ENCODE measurements around the gene IRF2.

IRF2 gene

DNA sequence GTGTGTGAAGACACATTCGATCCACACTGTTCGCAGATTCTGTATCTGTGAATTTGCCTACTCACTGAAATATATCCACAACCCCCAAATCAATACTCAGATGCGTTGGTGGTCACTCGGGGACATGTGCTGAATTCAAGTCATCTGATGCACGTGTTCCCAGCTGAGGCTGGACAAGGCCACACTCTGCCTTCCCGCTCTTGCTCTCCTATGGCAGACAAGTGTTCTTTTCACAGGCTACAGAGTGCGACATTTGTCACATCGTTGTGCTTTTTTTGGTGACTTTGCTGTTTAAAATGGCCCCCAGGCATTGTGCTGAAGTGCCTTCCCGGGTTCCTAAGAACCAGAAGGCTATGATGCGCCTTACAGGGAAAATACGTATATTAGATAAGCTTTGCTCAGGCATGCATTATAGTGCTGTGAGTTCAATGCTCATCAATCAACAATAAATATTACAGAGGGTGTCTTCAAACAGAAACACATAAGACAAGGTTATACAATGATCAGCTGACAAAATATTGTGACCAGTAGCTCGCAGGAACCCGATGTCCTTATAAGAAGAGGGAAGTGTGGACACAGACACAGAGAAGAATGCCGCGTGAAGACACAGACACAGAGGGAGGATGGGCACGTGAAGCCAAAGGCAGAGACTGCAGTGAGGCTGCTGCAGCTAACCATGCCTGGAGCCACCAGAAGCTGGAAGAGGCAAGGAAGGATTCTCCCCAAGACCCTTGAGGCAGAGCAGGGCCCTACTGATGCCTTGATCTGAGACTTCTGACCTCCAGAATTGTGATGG, 42.0 kb downstream of the IRF2 start:
- no peak overlapping the region for H3K27ac ChIP-seq
- no peak for TF ChIP-seq ZFX (IDR thresholded peaks at IDR 0.05; ENCODE audit: borderline replicate concordance)
- TF ChIP-seq, protein P1, sequence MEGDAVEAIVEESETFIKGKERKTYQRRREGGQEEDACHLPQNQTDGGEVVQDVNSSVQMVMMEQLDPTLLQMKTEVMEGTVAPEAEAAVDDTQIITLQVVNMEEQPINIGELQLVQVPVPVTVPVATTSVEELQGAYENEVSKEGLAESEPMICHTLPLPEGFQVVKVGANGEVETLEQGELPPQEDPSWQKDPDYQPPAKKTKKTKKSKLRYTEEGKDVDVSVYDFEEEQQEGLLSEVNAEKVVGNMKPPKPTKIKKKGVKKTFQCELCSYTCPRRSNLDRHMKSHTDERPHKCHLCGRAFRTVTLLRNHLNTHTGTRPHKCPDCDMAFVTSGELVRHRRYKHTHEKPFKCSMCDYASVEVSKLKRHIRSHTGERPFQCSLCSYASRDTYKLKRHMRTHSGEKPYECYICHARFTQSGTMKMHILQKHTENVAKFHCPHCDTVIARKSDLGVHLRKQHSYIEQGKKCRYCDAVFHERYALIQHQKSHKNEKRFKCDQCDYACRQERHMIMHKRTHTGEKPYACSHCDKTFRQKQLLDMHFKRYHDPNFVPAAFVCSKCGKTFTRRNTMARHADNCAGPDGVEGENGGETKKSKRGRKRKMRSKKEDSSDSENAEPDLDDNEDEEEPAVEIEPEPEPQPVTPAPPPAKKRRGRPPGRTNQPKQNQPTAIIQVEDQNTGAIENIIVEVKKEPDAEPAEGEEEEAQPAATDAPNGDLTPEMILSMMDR (IDR thresholded peaks at IDR 0.05): no peak

DNA sequence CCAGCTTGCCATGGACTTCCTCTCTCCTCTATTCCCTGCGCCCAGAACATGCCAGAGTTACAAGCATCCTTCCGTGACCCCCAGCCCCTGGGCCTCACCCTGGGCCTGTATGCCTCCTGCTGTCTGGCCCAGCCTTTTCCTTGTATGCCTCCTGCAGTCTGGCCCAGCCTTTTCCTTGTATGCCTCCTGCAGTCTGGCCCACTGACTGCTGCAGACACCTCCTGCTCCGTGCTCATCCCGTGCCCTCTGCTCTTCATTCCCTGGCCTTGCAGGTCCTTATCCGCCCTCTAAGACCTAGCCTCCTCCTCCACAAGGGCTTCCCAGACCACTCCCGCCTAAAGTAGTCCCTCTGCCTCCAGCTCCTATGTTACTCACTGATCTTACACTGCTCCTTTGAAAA, 44.2 kb downstream of the IRF2 start:
- H3K27ac ChIP-seq: no peak overlapping the region
- TF ChIP-seq, protein P1 (IDR thresholded peaks at IDR 0.05): no peak
- no peak for TF ChIP-seq ZFX (IDR thresholded peaks at IDR 0.05; ENCODE audit: borderline replicate concordance)

DNA sequence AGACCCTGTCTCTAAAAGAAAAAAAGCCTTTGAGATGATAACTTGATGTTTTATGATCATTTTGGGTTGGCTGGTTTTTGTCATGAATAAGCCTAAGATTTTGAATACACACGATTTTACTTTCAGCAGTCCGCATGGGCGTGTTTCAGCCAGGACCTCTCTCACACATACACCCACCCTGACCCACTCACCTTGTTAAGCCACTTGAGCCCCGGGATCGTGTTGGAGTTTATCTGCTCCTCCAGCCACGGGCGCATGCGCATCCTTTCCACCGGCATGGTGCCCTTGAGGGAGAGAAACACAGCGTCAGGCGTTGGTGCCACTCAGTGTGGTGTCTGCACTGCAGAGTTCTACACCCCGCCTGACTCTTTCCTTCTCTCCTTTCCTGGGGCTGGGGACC, 45.6 kb downstream of the IRF2 start:
- no peak for TF ChIP-seq ZFX (IDR thresholded peaks at IDR 0.05; ENCODE audit: borderline replicate concordance)
- TF ChIP-seq, protein P1 (IDR thresholded peaks at IDR 0.05): no peak
- H3K27ac ChIP-seq: no peak overlapping the region

DNA sequence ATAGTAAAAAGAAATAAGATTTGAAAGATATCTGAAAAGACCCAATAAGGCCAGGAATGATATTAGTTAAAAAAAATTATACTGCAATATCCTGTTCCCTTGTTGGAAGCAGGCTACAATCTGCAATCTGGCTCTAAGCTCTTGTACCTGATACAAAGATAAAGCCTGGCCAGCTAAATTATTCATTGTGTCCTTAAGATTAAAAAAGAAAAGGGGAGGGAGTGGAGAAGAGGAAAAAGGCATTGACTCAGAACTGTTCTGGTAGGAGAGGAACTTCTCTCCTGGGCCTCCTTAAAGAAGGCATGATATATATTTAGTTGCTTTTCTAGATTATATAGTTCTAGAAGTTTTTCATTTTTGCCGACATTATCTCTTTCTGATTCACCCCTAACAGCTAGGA, 46.7 kb downstream of the IRF2 start:
- TF ChIP-seq ZFX (IDR thresholded peaks at IDR 0.05; ENCODE audit: borderline replicate concordance): no peak
- TF ChIP-seq, protein P1 (IDR thresholded peaks at IDR 0.05): no peak
- H3K27ac ChIP-seq: no peak overlapping the region

DNA sequence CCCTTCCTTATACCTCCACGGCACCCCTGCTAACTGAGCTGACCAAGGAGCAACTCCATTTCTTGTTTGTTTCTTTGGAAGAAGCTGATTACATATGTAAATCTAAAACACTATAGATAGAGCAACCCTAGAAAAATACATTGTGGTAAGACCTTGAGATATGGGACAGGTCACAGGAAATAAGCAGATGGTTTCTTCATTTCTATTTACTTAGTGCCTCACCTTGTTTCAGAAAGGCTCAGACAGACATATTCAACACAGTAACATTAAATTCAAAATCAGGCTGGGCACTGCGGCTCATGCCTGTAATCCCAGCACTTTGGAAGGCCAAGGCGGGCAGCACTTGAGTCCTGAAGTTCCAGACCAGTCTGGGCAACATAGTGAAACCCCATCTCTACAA, 47.3 kb downstream of the IRF2 start:
- no peak overlapping the region for H3K27ac ChIP-seq
- TF ChIP-seq, protein P1 (IDR thresholded peaks at IDR 0.05): no peak
- TF ChIP-seq ZFX (IDR thresholded peaks at IDR 0.05; ENCODE audit: borderline replicate concordance): no peak

DNA sequence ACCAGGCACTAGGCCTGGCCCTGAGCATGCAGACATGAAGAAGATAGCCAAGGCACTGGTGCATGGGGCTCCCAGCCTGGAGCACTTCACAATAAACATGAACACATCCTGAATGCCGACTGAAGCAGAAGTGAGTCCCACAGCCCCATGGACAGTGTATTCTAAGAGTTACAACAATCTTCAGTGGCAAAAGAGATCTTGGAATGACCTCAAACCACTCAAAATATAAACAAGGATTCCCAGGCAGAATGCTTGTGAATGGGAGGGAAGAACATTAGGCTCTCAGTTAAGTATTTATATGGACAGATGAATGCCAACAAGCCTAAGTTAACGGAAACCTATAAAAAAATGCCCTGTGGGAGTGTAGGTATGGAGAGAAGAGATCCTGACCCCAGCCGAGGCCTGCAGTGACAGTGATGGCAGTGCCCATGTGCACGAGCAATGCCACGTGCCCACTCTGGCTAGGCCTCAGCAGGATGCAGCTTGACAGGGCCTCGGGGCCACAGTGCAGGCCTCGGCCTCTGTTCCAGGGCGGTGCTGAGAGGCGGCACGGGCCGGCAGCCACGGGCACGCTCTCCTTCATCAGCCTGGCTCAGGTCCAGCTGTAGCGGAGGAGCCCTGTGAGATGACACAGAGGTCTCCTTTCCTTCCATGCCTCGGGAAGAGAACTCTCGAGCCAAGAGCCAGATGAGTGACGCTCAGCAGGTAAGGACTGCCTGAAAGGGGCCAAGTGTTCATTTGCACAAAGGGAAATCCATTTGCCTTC, 49.2 kb downstream of the IRF2 start:
- no peak overlapping the region for H3K27ac ChIP-seq
- TF ChIP-seq, protein P1 (IDR thresholded peaks at IDR 0.05): no peak
- TF ChIP-seq ZFX (IDR thresholded peaks at IDR 0.05; ENCODE audit: borderline replicate concordance): no peak

DNA sequence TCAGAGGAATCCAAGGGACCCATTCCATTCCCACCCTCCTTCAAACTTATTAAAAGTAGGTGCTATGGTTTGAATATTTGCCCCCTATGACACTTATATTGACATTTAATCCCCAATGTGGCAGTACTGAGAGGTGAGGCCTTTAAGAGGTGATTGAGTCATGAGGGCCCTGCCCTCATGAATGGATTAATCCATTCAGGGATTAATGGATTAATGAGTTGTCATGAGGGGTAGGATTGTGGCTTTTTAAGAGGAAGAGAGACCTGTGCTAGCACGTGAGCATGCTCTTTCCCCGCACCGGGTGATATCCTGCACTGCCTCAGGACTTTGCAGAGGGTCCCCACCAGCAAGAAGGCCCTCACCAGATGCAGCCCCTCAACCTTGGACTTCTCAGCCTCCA, 50.1 kb downstream of the IRF2 start:
- TF ChIP-seq ZFX (IDR thresholded peaks at IDR 0.05; ENCODE audit: borderline replicate concordance): no peak
- TF ChIP-seq, protein P1 (IDR thresholded peaks at IDR 0.05): no peak
- H3K27ac ChIP-seq: no peak overlapping the region

Data from 22Rv1 (cell line).